Lower lobe of right lung (tissue), 2 donors: ENCODE data around the gene SPEM3. TPM values are rescaled to one million over a fixed set of nuclear protein-coding genes. Genes with fewer than 3 reads are reported as not detected.
A peak's percentile ranks its signal among the peaks of the same experiment; 100 is the strongest.

Experiments
- ATAC-seq, 2 donors: fragments of 200-7000 bp; cut with Tn5 transposase; one replicate each; pipeline ENCODE4 v1.9.1; 2020 to 2022; ENCODE audit warnings: mild to moderate bottlenecking in 2 of 2, moderate library complexity in 2 of 2
- DNase-seq: peaks from one replicate; pipeline ENCODE4 v3.0.0-alpha.2; 2020
- H3K27ac ChIP-seq: fragments of 200-600 bp; one replicate; pipeline ENCODE4 v1.8.0; 2022
- H3K27me3 ChIP-seq: fragments of 200-600 bp; one replicate; pipeline ENCODE4 v1.8.0; 2022; ENCODE audit warnings: low read depth
- H3K36me3 ChIP-seq: fragments of 200-600 bp; one replicate; pipeline ENCODE4 v1.8.0; 2022; ENCODE audit warnings: mild to moderate bottlenecking
- H3K4me1 ChIP-seq: fragments of 200-600 bp; one replicate; pipeline ENCODE4 v1.8.0; 2022
- H3K4me3 ChIP-seq: fragments of 200-600 bp; one replicate; pipeline ENCODE4 v1.8.0; 2022; ENCODE audit warnings: mild to moderate bottlenecking
- H3K9me3 ChIP-seq: fragments of 200-600 bp; one replicate; pipeline ENCODE4 v1.8.0; 2022
- intact Hi-C: fragments of 100-400 bp; cut with DNase I; formaldehyde crosslinking; loops from one replicate; pipeline ENCODE4 v1.11.0; 2022
- total RNA-seq: library from RNA; stranded (reverse); fragmentation: NEBNext Ultra II Directional; extraction: Animal tissue kit (Norgen Biotek cat#: 25700); gene quantifications from one replicate; pipeline ENCODE4 v1.2.1, GENCODE V29; 2021
- TF ChIP-seq, protein P1 (sequence below): fragments of 200-600 bp; IDR thresholded peaks from one replicate; pipeline ENCODE4 v1.8.0; 2022; ENCODE audit warnings: antibody characterized with exemption, mild to moderate bottlenecking
- donor health status: DM: no; HTN: yes; CAD: no; lungs with severe emphysema.

Gene SPEM3
- total RNA-seq, 1 donor from 2014 or later: not detected

GRCh38 chr17:7383371-7383741 is 45.3 kb upstream of the SPEM3 start:
- Histone ChIP-seq H3K27me3 (peaks cover 10% of the 10 kb centered on the region), H3K4me3 (peak overlapping the region; percentile 52), H3K4me1 (peaks cover 26% of the 10 kb centered on the region), H3K27ac (peak overlapping the region; percentile 49), H3K36me3 (peaks cover 21% of the 10 kb centered on the region), H3K9me3 (no peaks in the 10 kb centered on the region)
- DNase-seq: no peak
- TF ChIP-seq, protein P1, sequence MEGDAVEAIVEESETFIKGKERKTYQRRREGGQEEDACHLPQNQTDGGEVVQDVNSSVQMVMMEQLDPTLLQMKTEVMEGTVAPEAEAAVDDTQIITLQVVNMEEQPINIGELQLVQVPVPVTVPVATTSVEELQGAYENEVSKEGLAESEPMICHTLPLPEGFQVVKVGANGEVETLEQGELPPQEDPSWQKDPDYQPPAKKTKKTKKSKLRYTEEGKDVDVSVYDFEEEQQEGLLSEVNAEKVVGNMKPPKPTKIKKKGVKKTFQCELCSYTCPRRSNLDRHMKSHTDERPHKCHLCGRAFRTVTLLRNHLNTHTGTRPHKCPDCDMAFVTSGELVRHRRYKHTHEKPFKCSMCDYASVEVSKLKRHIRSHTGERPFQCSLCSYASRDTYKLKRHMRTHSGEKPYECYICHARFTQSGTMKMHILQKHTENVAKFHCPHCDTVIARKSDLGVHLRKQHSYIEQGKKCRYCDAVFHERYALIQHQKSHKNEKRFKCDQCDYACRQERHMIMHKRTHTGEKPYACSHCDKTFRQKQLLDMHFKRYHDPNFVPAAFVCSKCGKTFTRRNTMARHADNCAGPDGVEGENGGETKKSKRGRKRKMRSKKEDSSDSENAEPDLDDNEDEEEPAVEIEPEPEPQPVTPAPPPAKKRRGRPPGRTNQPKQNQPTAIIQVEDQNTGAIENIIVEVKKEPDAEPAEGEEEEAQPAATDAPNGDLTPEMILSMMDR: no peak
- intact Hi-C loops: no loop called here
- no peak for ATAC-seq

DNA sequence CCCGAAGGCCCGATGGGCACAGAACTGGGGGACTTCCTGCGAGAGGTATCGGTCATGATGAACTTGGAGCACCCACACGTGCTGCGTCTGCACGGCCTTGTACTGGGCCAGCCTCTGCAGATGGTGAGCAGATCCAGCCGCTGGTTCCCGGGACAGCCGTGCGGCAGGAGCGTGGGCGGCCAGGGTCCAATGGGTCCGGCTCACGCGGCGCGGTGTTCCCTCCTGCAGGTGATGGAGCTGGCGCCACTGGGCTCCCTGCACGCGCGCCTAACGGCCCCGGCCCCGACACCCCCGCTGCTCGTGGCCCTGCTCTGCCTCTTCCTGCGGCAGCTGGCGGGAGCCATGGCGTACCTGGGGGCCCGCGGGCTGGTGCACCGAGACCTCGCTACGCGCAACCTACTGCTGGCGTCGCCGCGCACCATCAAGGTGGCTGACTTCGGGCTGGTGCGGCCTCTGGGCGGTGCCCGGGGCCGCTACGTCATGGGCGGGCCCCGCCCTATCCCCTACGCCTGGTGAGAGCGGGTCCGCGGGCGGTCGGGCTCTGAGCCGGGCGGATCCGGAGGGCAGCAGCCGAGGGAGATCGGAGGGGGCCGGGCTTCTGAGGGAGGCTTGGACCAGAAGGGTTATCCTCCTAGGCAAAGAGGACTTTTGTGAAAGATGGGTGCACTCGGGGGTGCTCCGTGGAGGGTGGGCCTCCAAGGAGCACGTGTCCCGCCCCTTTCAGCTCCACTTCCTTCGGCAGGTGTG is 44.7 kb upstream of the SPEM3 start:
- H3K4me1 ChIP-seq: peaks cover 26% of the 10 kb centered on the region
- H3K27me3 ChIP-seq: peaks cover 10% of the 10 kb centered on the region
- H3K27ac ChIP-seq: peak overlapping the region; percentile 49
- no peaks in the 10 kb centered on the region for H3K9me3 ChIP-seq
- peak; percentile 51 for DNase-seq
- H3K36me3 ChIP-seq: peaks cover 26% of the 10 kb centered on the region
- TF ChIP-seq, protein P1: no peak
- peak overlapping the region; percentile 52 for H3K4me3 ChIP-seq
- intact Hi-C loops: no loop called here
- peak; percentile 45 to 68 for ATAC-seq

GRCh38 chr17:7384489-7385081 is 44.1 kb upstream of the SPEM3 start:
- H3K27me3 ChIP-seq: peaks cover 10% of the 10 kb centered on the region
- ATAC-seq (no peak), DNase-seq (no peak)
- H3K27ac ChIP-seq: peak overlapping the region; percentile 49
- H3K4me3 ChIP-seq: peak overlapping the region; percentile 52
- H3K4me1 ChIP-seq: peaks cover 26% of the 10 kb centered on the region
- TF ChIP-seq, protein P1: no peak
- peaks cover 33% of the 10 kb centered on the region for H3K36me3 ChIP-seq
- no peaks in the 10 kb centered on the region for H3K9me3 ChIP-seq
- intact Hi-C loops: no loop called here

DNA sequence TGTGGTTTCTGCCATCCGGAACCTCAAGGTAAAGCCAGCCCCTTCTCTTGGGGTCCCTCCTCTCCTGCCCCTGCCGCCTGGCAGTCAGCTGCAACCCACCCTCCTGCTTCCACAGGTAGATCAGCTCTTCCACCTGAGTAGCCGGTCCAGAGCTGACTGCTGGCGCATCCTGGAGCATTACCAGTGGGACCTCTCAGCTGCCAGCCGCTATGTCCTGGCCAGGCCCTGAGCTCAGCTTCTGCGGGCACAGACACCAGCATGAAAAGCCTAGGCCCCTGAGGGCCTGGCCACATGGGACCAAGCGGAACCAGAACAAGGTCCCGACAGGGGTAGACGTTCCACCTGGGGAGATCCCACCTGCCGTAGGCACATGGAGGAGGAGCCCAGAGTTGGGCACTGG is 39.8 kb upstream of the SPEM3 start:
- DNase-seq (no peak), ATAC-seq (no peak)
- no peaks in the 10 kb centered on the region for H3K9me3 ChIP-seq
- H3K4me3 ChIP-seq: no peak overlapping the region
- TF ChIP-seq, protein P1: no peak
- no peaks in the 10 kb centered on the region for H3K27me3 ChIP-seq
- intact Hi-C loops: no loop called here
- H3K27ac ChIP-seq: no peak overlapping the region
- peaks cover 24% of the 10 kb centered on the region for H3K4me1 ChIP-seq
- H3K36me3 ChIP-seq: peaks cover 54% of the 10 kb centered on the region

GRCh38 chr17:7389924-7390910 is 38.4 kb upstream of the SPEM3 start:
- no peak overlapping the region for H3K4me3 ChIP-seq
- H3K4me1 ChIP-seq: peaks cover 25% of the 10 kb centered on the region
- ATAC-seq (no peak), DNase-seq (no peak)
- H3K36me3 ChIP-seq: peaks cover 48% of the 10 kb centered on the region
- H3K9me3 ChIP-seq: no peaks in the 10 kb centered on the region
- no peak overlapping the region for H3K27ac ChIP-seq
- intact Hi-C loops: no loop called here
- H3K27me3 ChIP-seq: no peaks in the 10 kb centered on the region
- TF ChIP-seq, protein P1: no peak
